ENCODE measurements around the gene SRBD1.

SRBD1 gene

GRCh38 chr2:45631955-45632354 is 20.9 kb upstream of the SRBD1 start:
- Histone ChIP-seq H3K4me2 (ENCODE audit: low read length) (no peak overlapping the region), H3K36me3 (replicated peaks; ENCODE audit: low read depth, low read length) (no peaks in the 10 kb centered on the region), H3K9me3 (ENCODE audit: insufficient read depth, low read length) (no peaks in the 10 kb centered on the region), H4K20me1 (ENCODE audit: insufficient read depth, low read length) (no peaks in the 10 kb centered on the region), H3K27me3 (ENCODE audit: low read depth, low read length) (peaks cover 24% of the 10 kb centered on the region), H2AFZ (ENCODE audit: low read depth, low read length) (no peak overlapping the region), H3K27ac (ENCODE audit: low read length) (no peak overlapping the region), H3K4me3 (ENCODE audit: low read length) (no peak overlapping the region), H3K79me2 (ENCODE audit: low read length) (no peaks in the 10 kb centered on the region), H3K9ac (ENCODE audit: low read length) (no peak overlapping the region), H3K4me1 (ENCODE audit: low read length) (peaks cover 5% of the 10 kb centered on the region)
- TF ChIP-seq EZH2phosphoT487 (IDR thresholded peaks at IDR 0.05; ENCODE audit: low read depth) (no peak), CTCF (IDR thresholded peaks at IDR 0.05; ENCODE audit: low read depth, low read length) (no peak)

DNA sequence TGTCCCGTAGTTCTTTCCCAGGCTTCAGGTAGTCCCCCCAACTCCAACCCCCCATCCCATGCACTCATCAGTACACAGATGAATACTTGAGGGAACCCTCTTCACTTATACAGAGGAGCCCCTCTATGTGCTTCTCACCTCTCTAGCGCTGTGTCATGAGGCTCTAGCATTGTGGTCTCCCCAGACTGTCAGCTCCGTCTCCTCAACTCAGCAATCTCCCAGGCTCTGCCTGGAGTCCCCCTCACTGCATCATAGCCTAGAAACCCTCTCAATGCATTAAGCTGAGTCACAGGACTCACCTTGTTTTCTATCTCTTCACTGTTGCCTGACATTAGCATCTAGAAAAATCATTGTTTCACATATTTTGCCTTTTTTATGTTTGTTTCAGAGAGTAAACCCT is 20.3 kb upstream of the SRBD1 start:
- Histone ChIP-seq H2AFZ (ENCODE audit: low read depth, low read length) (no peak overlapping the region), H3K9me3 (ENCODE audit: insufficient read depth, low read length) (no peaks in the 10 kb centered on the region), H4K20me1 (ENCODE audit: insufficient read depth, low read length) (no peaks in the 10 kb centered on the region), H3K4me3 (ENCODE audit: low read length) (no peak overlapping the region), H3K79me2 (ENCODE audit: low read length) (no peaks in the 10 kb centered on the region), H3K4me2 (ENCODE audit: low read length) (no peak overlapping the region), H3K4me1 (ENCODE audit: low read length) (peaks cover 5% of the 10 kb centered on the region), H3K27me3 (ENCODE audit: low read depth, low read length) (peaks cover 24% of the 10 kb centered on the region), H3K36me3 (replicated peaks; ENCODE audit: low read depth, low read length) (no peaks in the 10 kb centered on the region), H3K27ac (ENCODE audit: low read length) (no peak overlapping the region), H3K9ac (ENCODE audit: low read length) (no peak overlapping the region)
- TF ChIP-seq CTCF (IDR thresholded peaks at IDR 0.05; ENCODE audit: low read depth, low read length) = no peak
- no peak for TF ChIP-seq EZH2phosphoT487 (IDR thresholded peaks at IDR 0.05; ENCODE audit: low read depth)

DNA sequence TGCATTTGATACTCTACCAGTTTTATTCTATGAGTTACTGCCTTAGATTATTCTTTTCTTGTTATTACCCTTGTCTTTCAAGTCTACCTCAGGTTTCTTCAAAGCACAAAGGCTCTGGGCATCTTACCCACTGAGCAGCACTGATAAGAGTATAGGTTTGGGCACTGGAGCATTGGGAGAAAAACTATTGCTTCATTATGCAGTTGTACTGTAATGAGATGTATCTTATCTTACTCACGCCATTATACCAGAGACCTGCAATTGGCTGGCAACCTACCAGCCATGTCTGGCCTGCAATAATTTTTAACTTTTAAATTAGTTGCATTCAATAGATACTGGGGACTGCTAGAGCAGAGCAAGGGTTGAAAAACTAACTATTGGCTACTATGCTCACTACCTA is 18.9 kb upstream of the SRBD1 start:
- Histone ChIP-seq H3K27ac (ENCODE audit: low read length) (no peak overlapping the region), H2AFZ (ENCODE audit: low read depth, low read length) (no peak overlapping the region), H4K20me1 (ENCODE audit: insufficient read depth, low read length) (no peaks in the 10 kb centered on the region), H3K9ac (ENCODE audit: low read length) (no peak overlapping the region), H3K27me3 (ENCODE audit: low read depth, low read length) (peaks cover 22% of the 10 kb centered on the region), H3K9me3 (ENCODE audit: insufficient read depth, low read length) (no peaks in the 10 kb centered on the region), H3K4me2 (ENCODE audit: low read length) (no peak overlapping the region), H3K79me2 (ENCODE audit: low read length) (no peaks in the 10 kb centered on the region), H3K36me3 (replicated peaks; ENCODE audit: low read depth, low read length) (no peaks in the 10 kb centered on the region), H3K4me1 (ENCODE audit: low read length) (peaks cover 5% of the 10 kb centered on the region), H3K4me3 (ENCODE audit: low read length) (no peak overlapping the region)
- TF ChIP-seq EZH2phosphoT487 (IDR thresholded peaks at IDR 0.05; ENCODE audit: low read depth) (no peak), CTCF (IDR thresholded peaks at IDR 0.05; ENCODE audit: low read depth, low read length) (no peak)

DNA sequence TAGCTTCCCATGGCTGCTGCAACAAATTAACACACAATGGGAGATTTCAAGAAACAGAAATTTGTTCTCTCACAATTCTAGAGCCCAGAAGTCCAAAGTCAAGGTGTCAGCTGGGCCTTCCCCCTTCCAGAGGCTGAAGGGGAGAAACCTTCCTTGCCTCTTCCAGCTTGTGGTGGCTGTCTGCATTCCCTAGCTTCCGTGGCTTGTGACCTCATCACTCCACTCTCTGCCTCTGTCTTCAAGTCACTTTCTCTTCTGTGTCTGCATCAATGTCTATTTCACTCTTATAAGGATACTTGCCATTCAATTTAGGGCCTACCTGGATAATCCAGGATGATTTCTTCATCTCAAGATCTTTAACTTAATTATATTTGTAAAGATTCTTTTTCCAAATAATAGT is 16.8 kb upstream of the SRBD1 start:
- Histone ChIP-seq H3K27ac (ENCODE audit: low read length) (no peak overlapping the region), H3K9ac (ENCODE audit: low read length) (no peak overlapping the region), H2AFZ (ENCODE audit: low read depth, low read length) (no peak overlapping the region), H3K4me3 (ENCODE audit: low read length) (no peak overlapping the region), H3K4me1 (ENCODE audit: low read length) (no peaks in the 10 kb centered on the region), H4K20me1 (ENCODE audit: insufficient read depth, low read length) (no peaks in the 10 kb centered on the region), H3K36me3 (replicated peaks; ENCODE audit: low read depth, low read length) (no peaks in the 10 kb centered on the region), H3K27me3 (ENCODE audit: low read depth, low read length) (peaks cover 14% of the 10 kb centered on the region), H3K4me2 (ENCODE audit: low read length) (no peak overlapping the region), H3K79me2 (ENCODE audit: low read length) (no peaks in the 10 kb centered on the region), H3K9me3 (ENCODE audit: insufficient read depth, low read length) (no peaks in the 10 kb centered on the region)
- no peak for TF ChIP-seq EZH2phosphoT487 (IDR thresholded peaks at IDR 0.05; ENCODE audit: low read depth)
- TF ChIP-seq CTCF (IDR thresholded peaks at IDR 0.05; ENCODE audit: low read depth, low read length) = no peak

All from OCI-LY3 (cell line).